ENCODE data around the gene SLITRK2.

SLITRK2 gene

GRCh38 chrX:145817331-145818185 lies at the start of gene SLITRK2:
SLITRK2 (plus strand) TSS chrX:145817829; CDS start chrX:145822426, 4,597 bp downstream.
- H3K27ac ChIP-seq, result no peak within 1 kb of the TSS
- peaks cover 83% of the 10 kb centered on the region for H3K27me3 ChIP-seq (ENCODE audit: insufficient read depth, low read depth, severe bottlenecking)
- TF ChIP-seq, protein P1, sequence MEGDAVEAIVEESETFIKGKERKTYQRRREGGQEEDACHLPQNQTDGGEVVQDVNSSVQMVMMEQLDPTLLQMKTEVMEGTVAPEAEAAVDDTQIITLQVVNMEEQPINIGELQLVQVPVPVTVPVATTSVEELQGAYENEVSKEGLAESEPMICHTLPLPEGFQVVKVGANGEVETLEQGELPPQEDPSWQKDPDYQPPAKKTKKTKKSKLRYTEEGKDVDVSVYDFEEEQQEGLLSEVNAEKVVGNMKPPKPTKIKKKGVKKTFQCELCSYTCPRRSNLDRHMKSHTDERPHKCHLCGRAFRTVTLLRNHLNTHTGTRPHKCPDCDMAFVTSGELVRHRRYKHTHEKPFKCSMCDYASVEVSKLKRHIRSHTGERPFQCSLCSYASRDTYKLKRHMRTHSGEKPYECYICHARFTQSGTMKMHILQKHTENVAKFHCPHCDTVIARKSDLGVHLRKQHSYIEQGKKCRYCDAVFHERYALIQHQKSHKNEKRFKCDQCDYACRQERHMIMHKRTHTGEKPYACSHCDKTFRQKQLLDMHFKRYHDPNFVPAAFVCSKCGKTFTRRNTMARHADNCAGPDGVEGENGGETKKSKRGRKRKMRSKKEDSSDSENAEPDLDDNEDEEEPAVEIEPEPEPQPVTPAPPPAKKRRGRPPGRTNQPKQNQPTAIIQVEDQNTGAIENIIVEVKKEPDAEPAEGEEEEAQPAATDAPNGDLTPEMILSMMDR (IDR thresholded peaks at IDR 0.05; ENCODE audit: low read depth, low read length), result no peak
- no peak for DNase-seq
- no peak within 1 kb of the TSS for H3K4me3 ChIP-seq (ENCODE audit: low read depth, low read length)
- H3K36me3 ChIP-seq, result no peaks in the 10 kb centered on the region
- no peaks in the 10 kb centered on the region for H3K9me3 ChIP-seq (ENCODE audit: severe bottlenecking)

GRCh38 chrX:145773006-145773405 lies 44.6 kb upstream of the SLITRK2 start:
- DNase-seq, result no peak
- H3K27me3 ChIP-seq (ENCODE audit: insufficient read depth, low read depth, severe bottlenecking), result peaks cover 45% of the 10 kb centered on the region
- no peaks in the 10 kb centered on the region for H3K36me3 ChIP-seq
- H3K9me3 ChIP-seq (ENCODE audit: severe bottlenecking), result no peaks in the 10 kb centered on the region
- TF ChIP-seq, protein P1 (IDR thresholded peaks at IDR 0.05; ENCODE audit: low read depth, low read length), result no peak
- no peak overlapping the region for H3K27ac ChIP-seq
- H3K4me3 ChIP-seq (ENCODE audit: low read depth, low read length), result no peak overlapping the region

DNA sequence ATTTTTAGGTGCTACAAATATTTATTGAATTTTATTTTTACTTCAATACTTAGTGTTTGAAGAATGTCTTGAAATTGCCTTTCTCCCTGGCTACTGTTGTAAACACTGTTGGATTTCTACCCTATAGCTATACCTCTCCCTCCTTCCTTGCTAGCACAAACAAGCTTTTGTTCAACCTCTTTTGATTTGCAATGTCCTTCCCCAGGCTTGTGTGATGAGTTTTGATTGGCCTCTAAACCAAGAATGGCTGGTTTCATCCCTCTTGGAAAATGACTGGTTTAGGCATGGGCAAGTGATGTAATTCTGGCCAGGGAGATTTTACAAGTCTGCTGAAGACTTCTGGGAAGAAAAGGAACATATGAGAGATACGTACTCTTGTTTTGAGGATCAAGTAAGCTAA lies 25.3 kb upstream of the SLITRK2 start:
- H3K27ac ChIP-seq, result no peak overlapping the region
- TF ChIP-seq, protein P1 (IDR thresholded peaks at IDR 0.05; ENCODE audit: low read depth, low read length), result no peak
- no peaks in the 10 kb centered on the region for H3K9me3 ChIP-seq (ENCODE audit: severe bottlenecking)
- no peaks in the 10 kb centered on the region for H3K36me3 ChIP-seq
- DNase-seq, result no peak
- no peak overlapping the region for H3K4me3 ChIP-seq (ENCODE audit: low read depth, low read length)
- H3K27me3 ChIP-seq (ENCODE audit: insufficient read depth, low read depth, severe bottlenecking), result peaks cover 44% of the 10 kb centered on the region

DNA sequence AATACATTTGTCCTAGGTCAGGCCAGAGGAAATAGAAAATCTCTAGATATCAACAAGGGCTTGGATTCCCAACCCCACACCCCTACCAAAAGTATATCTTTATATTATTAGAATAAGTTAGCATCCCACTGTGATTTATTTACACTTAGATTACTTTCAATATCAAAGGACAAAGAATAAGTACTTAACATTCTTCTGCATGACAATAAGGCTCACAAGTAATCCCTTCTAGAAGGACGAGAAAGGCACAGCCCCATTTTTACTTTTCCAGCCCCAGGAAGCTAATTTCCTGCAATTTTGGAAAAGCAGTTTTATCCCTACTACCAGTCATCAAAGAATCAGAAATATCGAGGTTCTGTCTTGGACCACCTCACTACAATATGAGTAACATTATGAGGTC lies 14.1 kb upstream of the SLITRK2 start:
- Histone ChIP-seq H3K9me3 (ENCODE audit: severe bottlenecking) (no peaks in the 10 kb centered on the region), H3K27ac (no peak overlapping the region), H3K27me3 (ENCODE audit: insufficient read depth, low read depth, severe bottlenecking) (peaks cover 8% of the 10 kb centered on the region), H3K36me3 (no peaks in the 10 kb centered on the region), H3K4me3 (ENCODE audit: low read depth, low read length) (no peak overlapping the region)
- no peak for DNase-seq
- TF ChIP-seq, protein P1 (IDR thresholded peaks at IDR 0.05; ENCODE audit: low read depth, low read length), result no peak

DNA sequence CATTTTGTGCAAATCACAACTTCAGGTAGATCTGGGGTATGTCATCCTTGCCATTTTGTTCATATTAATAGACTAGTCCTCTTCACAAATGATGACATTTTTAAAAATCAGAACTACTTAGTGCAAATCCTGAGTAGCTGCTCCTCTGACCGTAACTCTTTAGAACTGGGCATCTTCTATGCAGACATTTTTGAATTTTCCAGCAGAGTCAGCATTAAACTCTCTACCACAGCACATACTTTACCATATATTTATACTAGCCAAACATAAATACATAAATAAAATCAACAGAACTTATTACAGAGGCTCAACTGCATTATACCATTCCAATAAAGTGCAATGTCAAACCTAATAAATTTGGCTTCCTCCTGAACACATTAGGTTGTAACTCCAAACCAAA lies 4.5 kb upstream of the SLITRK2 start:
- TF ChIP-seq, protein P1 (IDR thresholded peaks at IDR 0.05; ENCODE audit: low read depth, low read length), result no peak
- Histone ChIP-seq H3K27me3 (ENCODE audit: insufficient read depth, low read depth, severe bottlenecking) (peaks cover 41% of the 10 kb centered on the region), H3K9me3 (ENCODE audit: severe bottlenecking) (no peaks in the 10 kb centered on the region), H3K4me3 (ENCODE audit: low read depth, low read length) (no peak overlapping the region), H3K36me3 (no peaks in the 10 kb centered on the region), H3K27ac (no peak overlapping the region)
- no peak for DNase-seq
